K562 (cell line): Measurements from ENCODE around the gene MINDY4. TPM values are rescaled to one million over a fixed set of nuclear protein-coding genes. Genes with fewer than 3 reads are reported as not detected.

Experiments
- ATAC-seq: fragments of 200-7000 bp; cut with Tn5 transposase; 3 replicates; pipeline ENCODE4 v1.9.1; 2020; ENCODE audit warnings: moderate library complexity
- BruUV-seq: library from RNA; stranded (reverse); fragments of 400-500 nt; replicated peaks from 2 replicates; lab custom pipeline; 2021; lab: Mats Ljungman, UMichigan
- CTCF ChIA-PET: fragments of 300-600 bp; formaldehyde crosslinking; extraction: SDS; loops from one replicate; lab custom pipeline; 2021; ENCODE audit warnings: low intra/inter-chr PET ratio; lab: Yijun Ruan, JAX
- POLR2A ChIA-PET: fragments of 300-600, 350-650 bp; sonication (Branson Sonifier 250); formaldehyde crosslinking; extraction: SDS; loops from one replicate; lab custom pipeline; 2021; ENCODE audit warnings: antibody characterized with exemption, inconsistent platforms; lab: Yijun Ruan, JAX
- DNase-seq, 4 experiments: peaks; one replicate each; pipeline versions ENCODE4 v3.0.0 to v3.0.0-alpha.2; 2011 to 2018; ENCODE audit warnings: low spot score in 3 of 4, mixed read lengths in 3 of 4; ENCODE audit errors: extremely low read depth in 1 of 4
- FAIRE-seq: peaks from 2 replicates; lab custom pipeline; 2011; peaks lifted over from hg19 to GRCh38; lab: Jason Lieb, UNC
- H2AFZ ChIP-seq: 2 replicates; pipeline ENCODE4 v1.6.0; 2011; ENCODE audit warnings: low read depth, low read length, control low read depth, inconsistent platforms
- H3K27ac ChIP-seq: fragments of 200-600 bp; 3 replicates; pipeline ENCODE4 v1.8.0; 2011; ENCODE audit warnings: low read depth, mild to moderate bottlenecking, control low read depth, inconsistent platforms, low read length, moderate library complexity, mixed read lengths; ENCODE audit errors: extremely low read depth
- H3K27me3 ChIP-seq, 2 experiments: fragments of 300-600 bp in 1 of 2; 2 replicates in 1 of 2; 3 replicates in 1 of 2; pipeline versions ENCODE4 v1.6.0 to v1.8.0; 2011; ENCODE audit warnings: inconsistent platforms in 2 of 2, low read length in 2 of 2, mild to moderate bottlenecking in 1 of 2, mixed read lengths in 1 of 2, moderate library complexity in 1 of 2; ENCODE audit not compliant: control insufficient read depth in 2 of 2, insufficient read depth in 2 of 2
- H3K36me3 ChIP-seq: fragments of 300-600 bp; 3 replicates; pipeline ENCODE4 v1.8.0; 2011; ENCODE audit warnings: mild to moderate bottlenecking, low read length, inconsistent platforms; ENCODE audit not compliant: control insufficient read depth, insufficient read depth
- H3K4me1 ChIP-seq, 2 experiments: fragments of 200-600 bp in 1 of 2; replicated peaks in 1 of 2; 2 replicates in 1 of 2; 3 replicates in 1 of 2; pipeline versions ENCODE4 v1.5.1 to v1.8.0; 2011; ENCODE audit warnings: inconsistent platforms in 2 of 2, low read length in 2 of 2, mild to moderate bottlenecking in 1 of 2, mixed read lengths in 1 of 2, moderate library complexity in 1 of 2; ENCODE audit not compliant: control insufficient read depth in 2 of 2, insufficient read depth in 2 of 2
- H3K4me2 ChIP-seq: 2 replicates; pipeline ENCODE4 v1.6.1; 2011; ENCODE audit warnings: low read length, control low read depth, inconsistent platforms, mixed read lengths; ENCODE audit not compliant: insufficient read depth
- H3K4me3 ChIP-seq: fragments of 200-600 bp; sonication (generic), shearing (Covaris generic); 2 replicates; pipeline ENCODE4 v1.5.1; 2016; ENCODE audit warnings: control low read depth, inconsistent platforms
- H3K79me2 ChIP-seq: fragments of 200-600 bp; 3 replicates; pipeline ENCODE4 v1.8.0; 2011; ENCODE audit warnings: low read length, inconsistent platforms; ENCODE audit not compliant: control insufficient read depth, insufficient read depth
- H3K9ac ChIP-seq, 2 experiments: 2 replicates each; pipeline versions ENCODE4 v1.6.0 to v1.6.1; 2011; ENCODE audit warnings: low read depth in 2 of 2, low read length in 2 of 2, control low read depth in 1 of 2, inconsistent platforms in 1 of 2, mild to moderate bottlenecking in 1 of 2, mixed read lengths in 1 of 2; ENCODE audit not compliant: insufficient read depth in 1 of 2
- H3K9me1 ChIP-seq: one replicate; pipeline ENCODE4 v1.6.0; 2011; ENCODE audit warnings: inconsistent platforms, mild to moderate bottlenecking, low read length, moderate library complexity; ENCODE audit not compliant: control insufficient read depth, insufficient read depth
- H3K9me3 ChIP-seq: replicated peaks from 2 replicates; pipeline ENCODE4 v1.5.1; 2011; ENCODE audit warnings: low read depth, low read length, inconsistent platforms; ENCODE audit not compliant: control insufficient read depth, insufficient read depth
- H4K20me1 ChIP-seq: replicated peaks from 2 replicates; pipeline ENCODE4 v1.6.1; 2011; ENCODE audit warnings: low read length, inconsistent platforms, mixed read lengths; ENCODE audit not compliant: control insufficient read depth, insufficient read depth
- CBX3 ChIP-seq, 2 experiments: IDR thresholded peaks; 1 replicate in 1 of 2; 2 replicates in 1 of 2; pipeline ENCODE4 v1.6.1; 2012; ENCODE audit warnings: inconsistent platforms in 2 of 2, low read length in 2 of 2, borderline replicate concordance in 1 of 2, control low read depth in 1 of 2
- CBX5 ChIP-seq: IDR thresholded peaks from 2 replicates; pipeline ENCODE4 v1.6.1; 2014; ENCODE audit warnings: low read depth, borderline replicate concordance
- COPS2 ChIP-seq: fragments of 450-650 bp; conservative IDR thresholded peaks from 2 replicates; pipeline ENCODE4 v1.6.1; 2016; ENCODE audit warnings: mild to moderate bottlenecking, moderate library complexity
- CXXC5 ChIP-seq: fragments of 250-450 bp; sonication (Bioruptor Pico); IDR thresholded peaks from 2 replicates; pipeline ENCODE4 v1.8.0; 2022; ENCODE audit warnings: inconsistent platforms, mild to moderate bottlenecking, moderate library complexity
- GTF2F1 ChIP-seq: IDR thresholded peaks from 2 replicates; pipeline ENCODE4 v1.6.1; 2011; ENCODE audit warnings: low read depth, low read length, improper control_type of control experiment
- HBP1 ChIP-seq: fragments of 450-650 bp; formaldehyde crosslinking; IDR thresholded peaks from 2 replicates; pipeline ENCODE4 v1.4.0; 2022; ENCODE audit warnings: missing genetic modification characterization
- HNRNPK ChIP-seq: fragments of 200-400 bp; formaldehyde crosslinking; IDR thresholded peaks from one replicate; pipeline ENCODE4 v1.6.1; 2018; ENCODE audit warnings: mild to moderate bottlenecking, low read depth, low read length; ENCODE audit not compliant: poor library complexity, severe bottlenecking
- KLF10 ChIP-seq: fragments of 250-450 bp; sonication (Bioruptor Pico); IDR thresholded peaks from 2 replicates; pipeline ENCODE4 v1.6.1; 2021; ENCODE audit warnings: matching md5 sums
- NR1H2 ChIP-seq: sonication (generic); formaldehyde crosslinking; IDR thresholded peaks from 2 replicates; pipeline ENCODE4 v1.4.0; 2020; ENCODE audit warnings: mild to moderate bottlenecking, missing genetic modification reagents
- PHF8 ChIP-seq: fragments of 200-600 bp; sonication (generic); IDR thresholded peaks from 2 replicates; pipeline ENCODE4 v1.6.1; 2012; ENCODE audit warnings: mixed run types, mild to moderate bottlenecking, inconsistent platforms, low read length, moderate library complexity, borderline replicate concordance
- SNAPC5 ChIP-seq: fragments of 250-450 bp; sonication (Bioruptor Pico); IDR thresholded peaks from 2 replicates; pipeline ENCODE4 v1.8.0; 2021; ENCODE audit warnings: moderate library complexity, mild to moderate bottlenecking, inconsistent platforms
- TCFL5 ChIP-seq: fragments of 250-450 bp; sonication (Bioruptor Pico); conservative IDR thresholded peaks from 2 replicates; pipeline ENCODE4 v1.6.1; 2021; ENCODE audit warnings: mild to moderate bottlenecking, moderate library complexity, matching md5 sums
- ZMIZ1 ChIP-seq, 2 experiments: fragments of 150-350 bp in 1 of 2; IDR thresholded peaks; 2 replicates each; pipeline ENCODE4 v1.6.1; 2012 to 2016; ENCODE audit warnings: low read depth in 2 of 2, low read length in 2 of 2, mild to moderate bottlenecking in 1 of 2, moderate library complexity in 1 of 2
- ZNF277 ChIP-seq: fragments of 250-450 bp; sonication (Bioruptor Pico); IDR thresholded peaks from 2 replicates; pipeline ENCODE4 v1.8.0; 2022; ENCODE audit warnings: inconsistent platforms, mild to moderate bottlenecking, moderate library complexity, borderline replicate concordance
- WGBS: fragments of 100-300 bp; shearing (Covaris generic); methylation state at CpG from one replicate; pipeline ENCODE4 v1.1.6; 2016; ENCODE audit warnings: low coverage, mixed read lengths; ENCODE audit not compliant: insufficient coverage; ENCODE audit errors: missing lambda C conversion rate; 5-methylcytosine and 5-hydroxymethylcytosine counted together
- in situ Hi-C: fragments of 300-500 bp; cut with MboI; formaldehyde crosslinking; loops from 4 replicates; pipeline ENCODE4 v1.15.0; 2018; ENCODE audit warnings: inconsistent platforms, mixed read lengths
- intact Hi-C: fragments of 100-400 bp; cut with micrococcal nuclease; formaldehyde crosslinking; loops from 2 replicates; pipeline ENCODE4 v1.14.2; 2022
- polyA plus RNA-seq, 8 experiments: library from polyadenylated mRNA; depleted of rRNA in 4 of 8; stranded (reverse) in 5 of 8; unstranded in 3 of 8; fragments of >200 nt; fragmentation: Nextera tagmentation in 2 of 8; fragmentation: Illumina TruSeq in 1 of 8; extraction: Ambion mirVana in 2 of 8; extraction: Trizol in 1 of 8; gene quantifications; 2 replicates each; pipeline versions ENCODE4 v1.2.1 to v1.2.3, GENCODE V29; 2011 to 2014; ENCODE audit warnings: inconsistent platforms in 1 of 8, missing spikeins in 1 of 8
- total RNA-seq, 7 experiments: library from RNA; depleted of rRNA in 6 of 7; stranded (reverse); fragments of >200 nt in 6 of 7; fragmentation: Illumina TruSeq in 2 of 7; extraction: Trizol in 2 of 7; gene quantifications; 2 replicates each; pipeline versions ENCODE4 v1.2.1 to v1.2.3, GENCODE V29; 2011 to 2021; ENCODE audit warnings: low replicate concordance in 1 of 7

The MINDY4 gene
- total and polyA plus RNA-seq, 9 of the 15 experiments (the other 6 are each of a cell fraction or from before 2014, with no cell fraction given), result 2.1 to 16.7 (median 11.0) TPM

- H3K9me3 ChIP-seq, result no peaks in the 10 kb centered on the region
- no peaks in the 10 kb centered on the region for H4K20me1 ChIP-seq
- WGBS, result 83% methylated on average over 2 of the region's 2 CpGs
- H3K4me3 ChIP-seq, result no peak overlapping the region
- H3K4me2 ChIP-seq, result no peak overlapping the region
- ChIA-PET CTCF (no interaction called here), POLR2A (interaction anchor here (1.0 kb wide), 1 partner anchor 9 kb away, joined by 3 read pairs; no protein-coding TSS in a partner anchor)
- FAIRE-seq, result no peak
- no peak for ATAC-seq
- no peaks in the 10 kb centered on the region for H3K36me3 ChIP-seq
- no peak overlapping the region for H3K27ac ChIP-seq
- no peaks in the 10 kb centered on the region for H3K27me3 ChIP-seq
- H3K79me2 ChIP-seq, result no peaks in the 10 kb centered on the region
- H3K4me1 ChIP-seq, result peaks cover 14 to 41% of the 10 kb centered on the region in 2 experiments
- no TSS peak for BruUV-seq
- TF ChIP-seq ZNF277 (CRISPR knock-in tag) (no peak), KLF10 (CRISPR knock-in tag) (no peak), SNAPC5 (CRISPR knock-in tag) (no peak), PHF8 (no peak), ZMIZ1 (IDR thresholded peaks at IDR 0.05; ENCODE audit: low read depth in 2 of 2, low read length in 2 of 2) (no peak), COPS2 (no peak), CBX5 (no peak), HNRNPK (no peak), TCFL5 (no peak), HBP1 (CRISPR knock-in tag) (no peak), CBX3 (IDR thresholded peaks at IDR 0.05; ENCODE audit: borderline replicate concordance in 1 of 2, low read length in 2 of 2) (no peak), CXXC5 (no peak), NR1H2 (CRISPR knock-in tag) (no peak), GTF2F1 (no peak)
- no peaks in the 10 kb centered on the region for H3K9me1 ChIP-seq
- no peak overlapping the region for H3K9ac ChIP-seq
- no peak overlapping the region for H2AFZ ChIP-seq
- intact Hi-C loops (no loop called here), in situ Hi-C loops (no loop called here)
- no peak for DNase-seq
Observed at GRCh38 chr7:30765408-30765807, 5.8 kb upstream of the MINDY4 start.
